GM19438 (cell line): ENCODE data around the gene TRPM1.

ENCODE experiments used
- ATAC-seq: cut with Tn5 transposase; IDR thresholded peaks from one replicate; pipeline ENCODE4 v1.9.1; 2021; ENCODE audit warnings: low read depth; ENCODE audit not compliant: unreplicated experiment

TRPM1 gene

GRCh38 chr15:31101262-31102038 lies at the start of gene TRPM1:
TSS of gene TRPM1 (minus strand) at chr15:31101725. CDS start at chr15:31081355, 20,370 bp downstream.
- no peak for ATAC-seq

DNA sequence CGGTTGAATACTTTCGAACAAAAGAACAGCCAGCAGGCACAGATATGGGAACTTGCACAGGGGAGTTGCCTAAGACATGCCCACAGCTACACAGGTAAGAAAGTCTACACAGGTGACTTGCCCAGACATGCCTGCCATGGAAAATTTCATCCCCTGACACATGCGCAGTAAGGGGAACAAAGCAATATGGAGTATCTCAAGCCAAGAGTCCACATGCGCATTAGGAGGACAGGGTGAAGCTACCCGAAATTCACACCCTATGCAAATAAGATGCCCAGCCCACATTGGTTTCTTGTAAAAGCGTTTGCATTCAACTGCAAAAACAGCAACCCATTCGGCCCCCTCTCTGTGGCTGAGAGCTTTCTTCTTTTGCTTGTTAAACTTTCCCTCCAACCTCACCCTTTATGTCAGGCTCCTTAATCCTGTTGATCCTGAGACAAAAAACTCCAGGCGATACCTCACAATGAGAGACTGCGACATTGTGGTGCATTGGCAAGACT lies 49.3 kb upstream of the TRPM1 start:
- ATAC-seq, result no peak

GRCh38 chr15:31149987-31150386 lies 48.5 kb upstream of the TRPM1 start:
- ATAC-seq, result no peak

GRCh38 chr15:31149088-31149505 lies 47.6 kb upstream of the TRPM1 start:
- no peak for ATAC-seq

GRCh38 chr15:31148297-31149087 lies 47.0 kb upstream of the TRPM1 start:
- no peak for ATAC-seq

DNA sequence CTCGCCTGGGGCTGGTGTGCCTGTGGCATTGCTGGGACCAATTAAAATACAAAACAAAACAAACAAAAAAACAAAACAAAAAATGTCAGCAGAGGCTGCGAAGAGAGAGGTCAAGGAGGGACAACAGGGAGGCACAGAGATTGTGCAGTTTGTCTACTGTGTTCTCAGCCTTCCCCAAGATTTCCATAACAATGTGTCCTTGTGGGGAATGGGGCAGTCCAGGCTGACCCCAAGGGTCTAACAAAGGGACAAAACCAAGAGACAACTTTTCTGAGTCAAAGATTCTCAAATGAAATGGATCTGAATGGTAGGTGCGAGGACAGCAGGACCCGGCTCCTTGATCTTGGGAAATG lies 46.4 kb upstream of the TRPM1 start:
- ATAC-seq, result no peak

GRCh38 chr15:31147456-31147855 lies 45.9 kb upstream of the TRPM1 start:
- ATAC-seq, result no peak

DNA sequence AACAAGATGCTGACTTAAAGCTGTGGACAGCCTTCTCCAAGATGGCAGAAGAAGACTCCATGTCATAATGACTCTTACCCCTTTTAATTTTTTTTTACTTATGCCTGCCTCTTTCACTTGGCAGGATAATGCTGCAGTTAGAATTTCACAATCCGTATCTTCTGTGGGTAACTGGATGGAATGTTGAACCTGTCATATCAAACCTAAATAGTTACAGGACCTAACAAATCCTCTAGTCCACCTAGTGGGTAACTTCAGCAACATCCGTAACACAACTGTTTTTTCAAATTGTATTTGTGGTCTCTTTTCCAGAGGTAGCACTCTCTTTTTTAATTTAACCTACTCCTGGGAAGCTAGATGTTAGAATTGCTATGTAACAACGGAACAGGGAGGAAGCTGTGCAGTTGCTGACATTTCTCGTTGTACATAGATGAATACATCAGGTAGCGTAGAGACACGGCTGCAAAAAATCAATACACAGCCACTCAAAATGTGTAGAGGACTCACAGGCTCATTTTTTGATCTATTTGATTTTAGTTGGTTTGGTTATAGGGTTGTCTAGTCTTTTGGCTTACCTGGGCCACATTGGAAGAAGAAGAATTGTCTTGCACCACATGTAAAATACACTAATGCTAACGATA lies 43.9 kb upstream of the TRPM1 start:
- ATAC-seq, result no peak

DNA sequence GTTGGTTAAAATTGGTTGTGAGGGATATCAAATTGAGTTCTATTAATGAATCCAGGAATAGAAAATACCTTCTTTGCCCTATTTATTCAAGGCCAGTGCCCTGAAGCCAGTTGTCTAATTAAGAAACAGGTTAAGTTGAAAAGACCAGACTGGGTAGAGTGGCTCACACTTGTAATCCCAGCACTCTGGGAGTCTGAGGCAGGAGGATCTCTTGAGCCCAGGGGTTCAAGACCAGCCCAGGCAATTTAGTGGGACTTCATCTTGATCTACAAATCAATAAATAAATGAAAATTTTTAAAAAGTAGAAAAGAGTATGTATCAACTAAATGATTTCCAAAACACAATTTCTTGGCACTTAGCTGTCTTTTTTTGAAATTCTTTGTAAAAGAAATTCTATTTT lies 40.3 kb upstream of the TRPM1 start:
- no peak for ATAC-seq

DNA sequence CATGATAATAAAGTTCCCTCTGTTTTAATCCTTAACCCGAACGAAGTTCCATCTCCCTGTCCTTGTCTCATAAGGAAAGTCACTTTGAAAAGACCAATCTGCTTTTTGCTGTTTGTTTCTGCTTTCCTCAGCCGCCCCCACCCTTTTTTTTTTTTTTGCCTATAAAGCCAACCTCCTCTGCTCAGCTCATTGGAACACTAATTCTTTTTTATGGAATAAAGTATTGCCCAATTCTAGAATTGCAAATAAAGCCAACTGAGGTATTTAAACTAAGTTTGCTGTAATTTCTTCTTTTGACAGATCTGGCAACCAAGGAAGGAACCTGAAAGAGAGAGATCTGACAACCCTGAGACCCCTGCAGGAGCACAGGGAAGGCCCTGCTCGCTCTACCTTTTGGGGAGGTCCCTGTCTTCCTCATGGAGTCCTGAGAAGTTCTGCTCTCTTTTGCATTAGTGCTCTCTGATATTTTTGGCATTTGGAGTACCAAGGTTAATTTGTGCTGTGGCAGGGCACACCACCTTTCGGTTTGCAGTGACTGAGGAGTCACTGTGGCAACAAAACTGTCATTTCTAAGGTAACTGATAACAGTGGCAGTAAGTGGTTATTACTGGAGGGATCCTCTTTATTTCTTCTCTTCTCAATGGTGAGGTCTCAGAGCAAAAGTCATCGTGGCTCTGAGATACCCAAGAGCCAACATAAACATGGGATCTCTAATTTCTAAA lies 35.2 kb upstream of the TRPM1 start:
- no peak for ATAC-seq

DNA sequence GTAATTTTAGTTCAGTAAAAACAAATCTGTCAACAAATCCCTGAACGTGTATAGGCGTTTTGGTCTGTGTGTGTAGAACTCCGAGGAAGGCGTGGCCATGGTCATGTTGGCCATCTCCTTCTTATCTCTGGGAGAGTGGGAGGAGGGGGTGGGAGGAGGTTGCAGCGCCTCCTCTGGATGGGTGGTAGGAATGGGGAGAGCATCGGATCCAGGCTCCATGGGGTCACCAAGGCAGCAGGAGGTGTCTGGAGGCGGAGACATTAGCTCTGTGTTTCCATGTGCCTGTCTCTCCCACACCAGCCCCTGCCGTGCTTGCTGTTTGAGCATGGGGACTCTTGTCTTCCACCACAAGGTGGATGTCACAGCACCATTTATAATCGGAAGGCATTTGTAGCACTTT lies 34.5 kb upstream of the TRPM1 start:
- no peak for ATAC-seq

- no peak for ATAC-seq
Measured at GRCh38 chr15:31135523-31135922, 34.0 kb upstream of the TRPM1 start.

DNA sequence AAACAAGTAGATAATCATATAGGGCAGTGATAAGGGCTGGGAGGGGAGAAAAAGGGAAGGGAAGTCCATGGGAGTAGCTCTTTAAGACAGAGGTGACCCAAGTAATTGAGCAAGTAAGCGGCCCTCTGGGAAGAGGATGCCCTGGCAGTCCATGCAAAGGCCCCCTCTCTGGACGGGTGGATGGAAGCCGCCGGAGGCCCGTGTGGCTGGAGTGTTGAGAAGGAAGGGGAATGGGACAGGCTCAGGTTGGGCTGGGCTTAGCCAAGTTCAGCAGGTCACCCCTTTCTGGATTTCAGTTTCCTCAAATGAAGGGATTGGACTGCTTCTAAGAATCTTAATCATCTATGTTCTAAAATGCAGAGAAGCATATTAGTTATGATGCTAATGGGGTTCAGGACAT lies 32.4 kb upstream of the TRPM1 start:
- ATAC-seq, result no peak

DNA sequence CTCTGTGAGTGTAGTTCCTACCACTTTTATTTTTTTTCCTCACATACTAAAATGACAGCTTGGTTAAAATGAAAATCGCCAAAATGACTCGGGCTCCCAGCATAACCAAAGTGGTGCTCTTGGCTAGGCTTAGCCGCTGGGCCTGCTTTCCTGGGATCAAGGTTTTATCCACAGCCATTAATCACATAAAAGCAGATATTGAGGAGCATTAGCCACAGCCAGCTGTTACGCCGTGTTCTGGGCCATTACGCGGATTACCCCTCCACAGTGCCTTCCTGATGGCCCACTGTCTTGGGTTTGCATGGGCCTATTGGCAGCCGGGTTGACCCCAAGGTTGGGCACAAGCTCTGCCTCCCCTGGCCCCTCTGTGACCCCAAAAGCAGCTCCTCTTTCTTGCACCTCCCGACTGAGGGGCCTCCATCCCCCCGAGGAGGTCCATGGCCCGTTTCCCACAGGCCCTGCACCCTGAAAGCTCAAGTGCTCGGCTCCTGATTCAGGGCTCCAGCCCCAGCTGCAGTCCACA lies 30.4 kb upstream of the TRPM1 start:
- ATAC-seq, result no peak

DNA sequence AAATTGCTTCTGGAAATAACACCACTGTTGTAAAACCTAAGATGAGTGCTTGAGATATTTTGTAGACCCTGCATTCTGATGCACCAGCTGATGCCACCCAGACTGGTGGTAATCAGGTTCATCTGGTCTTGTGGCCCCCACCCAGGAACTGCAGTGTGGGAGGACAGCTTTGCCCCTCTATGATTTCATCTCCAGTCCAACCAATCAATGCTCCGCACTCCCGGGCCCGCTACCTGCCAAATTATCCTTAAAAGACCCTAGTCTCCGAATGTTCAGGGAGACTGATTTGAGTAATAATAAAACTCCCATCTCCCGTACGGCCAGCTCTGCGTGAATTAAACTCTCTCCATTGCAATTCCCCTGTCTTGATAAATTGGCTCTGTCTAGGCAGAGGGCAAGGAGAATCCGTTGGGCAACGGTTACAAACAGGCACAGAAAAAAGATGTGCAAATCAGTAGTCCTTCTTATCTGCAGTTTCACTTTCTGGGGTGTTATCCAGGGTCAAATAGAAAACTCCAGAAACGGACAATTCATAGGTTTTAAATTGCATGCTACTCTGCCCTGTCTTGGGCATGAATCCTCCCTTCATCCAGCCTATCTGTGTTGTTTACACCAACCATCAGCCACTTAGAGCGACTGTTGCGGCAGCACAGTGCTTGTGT lies 29.2 kb upstream of the TRPM1 start:
- ATAC-seq, result no peak

DNA sequence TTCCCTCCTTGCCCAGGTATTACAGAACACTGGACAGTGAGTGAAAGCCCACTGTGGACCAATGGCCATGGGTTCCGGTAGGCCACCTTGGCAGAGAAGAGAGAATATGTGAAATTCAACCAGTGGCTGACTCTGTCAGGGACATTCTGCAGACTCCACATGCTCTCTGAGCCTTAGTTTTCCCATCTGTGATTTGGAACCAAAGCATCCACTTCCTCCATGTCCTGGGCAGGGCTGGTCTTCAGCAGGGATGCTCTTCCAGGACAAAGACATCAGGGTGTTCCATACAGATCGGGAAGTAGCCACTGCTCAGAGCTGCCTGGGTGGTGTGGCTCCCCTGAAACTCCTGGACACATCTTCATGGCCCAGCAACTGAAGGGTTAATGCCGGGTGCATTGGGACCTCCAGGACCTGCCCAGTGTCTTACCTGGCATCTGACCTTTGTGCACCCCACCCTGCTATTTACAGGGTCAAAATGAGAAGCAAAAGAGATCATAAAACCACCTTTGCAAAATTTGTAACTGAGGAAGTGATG lies 28.3 kb upstream of the TRPM1 start:
- ATAC-seq, result no peak

GRCh38 chr15:31128919-31129768 lies 27.6 kb upstream of the TRPM1 start:
- ATAC-seq, result no peak

DNA sequence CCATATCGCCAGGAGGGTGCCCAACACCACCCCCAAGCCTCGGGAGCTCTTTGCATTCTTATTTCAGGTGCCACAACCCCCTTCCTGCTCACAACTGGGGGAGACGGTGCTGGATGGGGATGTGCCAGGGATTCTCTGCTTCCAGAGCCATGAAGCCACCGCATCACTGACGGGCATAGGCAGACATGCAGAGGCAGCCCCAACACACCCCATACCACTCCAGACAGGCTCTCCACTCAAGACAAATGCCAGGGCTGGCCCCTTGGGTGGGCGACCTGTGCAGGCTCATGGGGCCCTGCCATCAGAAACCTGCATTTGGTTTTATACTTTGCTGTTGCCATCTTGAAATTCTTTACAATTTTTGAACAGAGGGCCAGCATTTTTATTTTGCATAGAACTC lies 27.0 kb upstream of the TRPM1 start:
- no peak for ATAC-seq
